ENCODE results near the gene HFE. TPM values are rescaled to one million over a fixed set of nuclear protein-coding genes. Genes with fewer than 3 reads are reported as not detected.

The HFE gene
- total and polyA plus RNA-seq, 2 of the 13 experiments (the other 11 are each of a cell fraction or from before 2014, with no cell fraction given) = 3.7 to 6.3 TPM

DNA sequence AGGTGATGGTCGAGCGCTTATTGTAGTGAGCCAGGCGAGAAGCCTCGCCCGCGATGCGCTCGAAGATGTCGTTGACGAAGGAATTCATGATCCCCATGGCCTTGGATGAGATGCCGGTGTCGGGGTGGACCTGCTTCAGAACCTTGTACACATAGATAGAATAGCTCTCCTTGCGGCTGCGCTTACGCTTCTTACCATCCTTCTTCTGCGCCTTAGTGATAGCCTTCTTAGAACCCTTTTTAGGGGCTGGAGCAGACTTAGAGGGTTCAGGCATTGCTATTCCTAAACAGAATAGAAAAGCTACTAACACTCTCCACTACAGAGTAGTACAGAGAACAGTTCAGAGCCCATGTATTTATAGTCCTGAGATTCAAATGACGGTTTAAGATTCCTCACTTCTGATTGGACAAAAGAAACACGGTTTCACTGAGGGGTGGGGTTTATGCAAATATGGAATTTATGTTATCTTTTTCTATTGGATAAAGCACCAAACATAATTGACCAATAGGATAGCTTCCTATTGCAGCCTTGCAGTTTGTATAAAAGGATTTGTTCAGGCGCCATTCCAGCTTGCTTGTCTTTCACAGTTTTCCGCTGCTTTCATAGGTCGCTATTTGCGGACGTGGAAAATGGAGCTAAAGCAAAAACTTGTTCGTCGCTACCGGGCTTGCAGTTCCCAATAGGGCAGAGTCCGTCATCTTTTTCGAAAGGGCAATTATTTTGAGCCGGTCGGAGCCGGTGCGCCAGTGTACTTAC lies 43.7 kb upstream of the HFE start (continued):
- TF ChIP-seq, protein P1, sequence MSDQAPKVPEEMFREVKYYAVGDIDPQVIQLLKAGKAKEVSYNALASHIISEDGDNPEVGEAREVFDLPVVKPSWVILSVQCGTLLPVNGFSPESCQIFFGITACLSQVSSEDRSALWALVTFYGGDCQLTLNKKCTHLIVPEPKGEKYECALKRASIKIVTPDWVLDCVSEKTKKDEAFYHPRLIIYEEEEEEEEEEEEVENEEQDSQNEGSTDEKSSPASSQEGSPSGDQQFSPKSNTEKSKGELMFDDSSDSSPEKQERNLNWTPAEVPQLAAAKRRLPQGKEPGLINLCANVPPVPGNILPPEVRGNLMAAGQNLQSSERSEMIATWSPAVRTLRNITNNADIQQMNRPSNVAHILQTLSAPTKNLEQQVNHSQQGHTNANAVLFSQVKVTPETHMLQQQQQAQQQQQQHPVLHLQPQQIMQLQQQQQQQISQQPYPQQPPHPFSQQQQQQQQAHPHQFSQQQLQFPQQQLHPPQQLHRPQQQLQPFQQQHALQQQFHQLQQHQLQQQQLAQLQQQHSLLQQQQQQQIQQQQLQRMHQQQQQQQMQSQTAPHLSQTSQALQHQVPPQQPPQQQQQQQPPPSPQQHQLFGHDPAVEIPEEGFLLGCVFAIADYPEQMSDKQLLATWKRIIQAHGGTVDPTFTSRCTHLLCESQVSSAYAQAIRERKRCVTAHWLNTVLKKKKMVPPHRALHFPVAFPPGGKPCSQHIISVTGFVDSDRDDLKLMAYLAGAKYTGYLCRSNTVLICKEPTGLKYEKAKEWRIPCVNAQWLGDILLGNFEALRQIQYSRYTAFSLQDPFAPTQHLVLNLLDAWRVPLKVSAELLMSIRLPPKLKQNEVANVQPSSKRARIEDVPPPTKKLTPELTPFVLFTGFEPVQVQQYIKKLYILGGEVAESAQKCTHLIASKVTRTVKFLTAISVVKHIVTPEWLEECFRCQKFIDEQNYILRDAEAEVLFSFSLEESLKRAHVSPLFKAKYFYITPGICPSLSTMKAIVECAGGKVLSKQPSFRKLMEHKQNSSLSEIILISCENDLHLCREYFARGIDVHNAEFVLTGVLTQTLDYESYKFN (CRISPR knock-in tag; conservative IDR thresholded peaks at IDR 0.05) = no peak; the same call in 1 of the 2 replicates
- TF ChIP-seq PLSCR1 (CRISPR knock-in tag; IDR thresholded peaks at IDR 0.05; ENCODE audit: borderline replicate concordance) = no peak
- TF ChIP-seq ZFP62 (CRISPR knock-in tag; IDR thresholded peaks at IDR 0.05) = no peak
- TF ChIP-seq, protein P2, sequence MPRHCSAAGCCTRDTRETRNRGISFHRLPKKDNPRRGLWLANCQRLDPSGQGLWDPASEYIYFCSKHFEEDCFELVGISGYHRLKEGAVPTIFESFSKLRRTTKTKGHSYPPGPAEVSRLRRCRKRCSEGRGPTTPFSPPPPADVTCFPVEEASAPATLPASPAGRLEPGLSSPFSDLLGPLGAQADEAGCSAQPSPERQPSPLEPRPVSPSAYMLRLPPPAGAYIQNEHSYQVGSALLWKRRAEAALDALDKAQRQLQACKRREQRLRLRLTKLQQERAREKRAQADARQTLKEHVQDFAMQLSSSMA (CRISPR knock-in tag; IDR thresholded peaks at IDR 0.05) = no peak
- TF ChIP-seq NONO (IDR thresholded peaks at IDR 0.05) = no peak
- peak; percentile 23; the same call in 1 of the 2 replicates for TF ChIP-seq NONO (CRISPR knock-in tag; conservative IDR thresholded peaks at IDR 0.05)
- no peak for TF ChIP-seq PHF20 (CRISPR knock-in tag; IDR thresholded peaks at IDR 0.05)
- no peak for TF ChIP-seq ZNF317 (CRISPR knock-in tag; IDR thresholded peaks at IDR 0.05)
- peak; percentile 56; the same call in 1 of the 2 replicates for TF ChIP-seq HOMEZ (CRISPR knock-in tag; IDR thresholded peaks at IDR 0.05; ENCODE audit: low read depth)
- TF ChIP-seq ZMAT5 (CRISPR knock-in tag; IDR thresholded peaks at IDR 0.05; ENCODE audit: borderline replicate concordance, low read depth) = no peak
- TF ChIP-seq SMAD1 (CRISPR knock-in tag; IDR thresholded peaks at IDR 0.05; ENCODE audit: borderline replicate concordance, low read depth) = no peak
- TF ChIP-seq ZNF883 (CRISPR knock-in tag; IDR thresholded peaks at IDR 0.05; ENCODE audit: not compliant biosample characterization) = no peak
- no peak for TF ChIP-seq MBD4 (IDR thresholded peaks at IDR 0.05; ENCODE audit: borderline replicate concordance, low read length)
- TF ChIP-seq GTF2F1 (IDR thresholded peaks at IDR 0.05; ENCODE audit: low read length) = peak; percentile 95
- peak; percentile 62 for TF ChIP-seq RBFOX2 (IDR thresholded peaks at IDR 0.05; ENCODE audit: low read depth, low read length)
- no peak for TF ChIP-seq ZNF605 (CRISPR knock-in tag; IDR thresholded peaks at IDR 0.05)
- no peak for TF ChIP-seq SPEN (CRISPR knock-in tag; IDR thresholded peaks at IDR 0.05; ENCODE audit: low read depth)
- no peak for TF ChIP-seq ZMYM2 (CRISPR knock-in tag; IDR thresholded peaks at IDR 0.05)
- TF ChIP-seq, protein P3, sequence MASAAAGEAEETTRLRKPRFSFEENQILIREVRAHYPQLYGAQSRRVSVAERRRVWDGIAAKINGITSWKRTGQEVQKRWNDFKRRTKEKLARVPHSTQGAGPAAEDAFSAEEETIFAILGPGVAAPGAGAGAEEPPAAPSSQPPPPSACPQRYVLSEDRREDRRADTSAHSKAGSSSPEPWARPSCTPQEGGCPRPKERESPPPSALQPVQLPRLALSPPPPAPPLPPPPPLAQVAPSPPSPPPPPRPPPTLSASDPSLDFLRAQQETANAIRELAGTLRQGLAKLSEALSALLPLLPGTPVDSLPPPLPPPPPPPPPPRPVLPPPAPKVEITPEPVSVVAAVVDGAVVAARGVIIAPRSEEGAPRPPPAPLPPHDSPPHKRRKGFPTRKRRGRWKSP (CRISPR knock-in tag; IDR thresholded peaks at IDR 0.05) = peak; percentile 14; the same call in 1 of the 2 replicates
- TF ChIP-seq HBP1 (CRISPR knock-in tag; IDR thresholded peaks at IDR 0.05; ENCODE audit: low read depth) = no peak; the same call in 1 of the 2 replicates
